Stimulated activated naive CD8-positive, alpha-beta T cell treated with anti-CD3 and anti-CD28 coated beads, Interleukin-15, amount 100 ng/mL, for 72 hours (primary cell): ENCODE results near the gene ARHGAP5.

Experiments used
- ATAC-seq: fragments of 150-1000 bp; cut with Tn5 transposase; 2 replicates; pipeline ENCODE4 v1.10.0; 2021; ENCODE audit warnings: mild to moderate bottlenecking, moderate library complexity
- DNase-seq, 2 donors: peaks; one replicate each; pipeline ENCODE4 v3.0.0; 2021 to 2022
- H3K27ac Mint-ChIP-seq, 2 donors: one replicate each; pipeline ENCODE4 v1.8.0; 2022; ENCODE audit warnings: mild to moderate bottlenecking in 2 of 2, mixed read lengths in 2 of 2, moderate library complexity in 2 of 2
- H3K27me3 Mint-ChIP-seq: one replicate; pipeline ENCODE4 v1.8.0; 2022; ENCODE audit warnings: mixed read lengths
- H3K4me1 Mint-ChIP-seq: one replicate; pipeline ENCODE4 v1.8.0; 2022; ENCODE audit warnings: mild to moderate bottlenecking, mixed read lengths
- H3K4me3 Mint-ChIP-seq, 2 donors: one replicate each; pipeline ENCODE4 v1.8.0; 2022; ENCODE audit warnings: mild to moderate bottlenecking in 2 of 2, mixed read lengths in 2 of 2, moderate library complexity in 1 of 2
- H3K9me3 Mint-ChIP-seq, 2 donors: one replicate each; pipeline ENCODE4 v1.8.0; 2022; ENCODE audit warnings: mixed read lengths in 2 of 2

ARHGAP5 gene

DNA sequence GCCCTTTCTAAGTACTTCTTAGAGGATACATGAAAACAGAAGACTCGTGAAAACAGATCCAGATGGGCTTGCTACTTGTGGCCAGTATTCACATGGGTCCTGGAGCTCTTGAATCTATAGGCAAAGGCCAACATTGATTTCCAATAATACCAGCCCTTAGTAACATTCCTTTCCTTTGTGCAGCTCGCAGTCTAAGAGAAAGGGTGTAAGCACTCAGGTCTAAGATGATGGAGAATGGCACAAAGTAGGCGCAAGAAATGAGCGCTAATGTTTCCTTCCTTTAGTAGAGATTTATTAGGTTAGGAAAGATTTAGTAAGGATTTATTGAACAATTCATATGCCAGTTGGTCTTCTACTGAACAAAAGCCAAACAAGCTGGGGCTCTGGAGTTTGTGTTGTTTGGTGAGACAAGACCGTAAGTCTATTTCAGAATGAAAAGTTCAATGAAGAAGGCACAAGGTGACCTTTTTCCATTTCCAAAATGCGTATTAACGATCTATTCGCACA lies 125.4 kb downstream of the ARHGAP5 start:
- DNase-seq (peak in 1 of 2 donors; percentile 30), ATAC-seq (no peak)
- H3K4me1 Mint-ChIP-seq: peaks cover 36% of the 10 kb centered on the region
- H3K4me3 Mint-ChIP-seq: peak overlapping the region; percentile 86 to 97
- H3K27me3 Mint-ChIP-seq: no peaks in the 10 kb centered on the region
- H3K9me3 Mint-ChIP-seq: no peaks in the 10 kb centered on the region
- H3K27ac Mint-ChIP-seq: peak overlapping the region; percentile 100

DNA sequence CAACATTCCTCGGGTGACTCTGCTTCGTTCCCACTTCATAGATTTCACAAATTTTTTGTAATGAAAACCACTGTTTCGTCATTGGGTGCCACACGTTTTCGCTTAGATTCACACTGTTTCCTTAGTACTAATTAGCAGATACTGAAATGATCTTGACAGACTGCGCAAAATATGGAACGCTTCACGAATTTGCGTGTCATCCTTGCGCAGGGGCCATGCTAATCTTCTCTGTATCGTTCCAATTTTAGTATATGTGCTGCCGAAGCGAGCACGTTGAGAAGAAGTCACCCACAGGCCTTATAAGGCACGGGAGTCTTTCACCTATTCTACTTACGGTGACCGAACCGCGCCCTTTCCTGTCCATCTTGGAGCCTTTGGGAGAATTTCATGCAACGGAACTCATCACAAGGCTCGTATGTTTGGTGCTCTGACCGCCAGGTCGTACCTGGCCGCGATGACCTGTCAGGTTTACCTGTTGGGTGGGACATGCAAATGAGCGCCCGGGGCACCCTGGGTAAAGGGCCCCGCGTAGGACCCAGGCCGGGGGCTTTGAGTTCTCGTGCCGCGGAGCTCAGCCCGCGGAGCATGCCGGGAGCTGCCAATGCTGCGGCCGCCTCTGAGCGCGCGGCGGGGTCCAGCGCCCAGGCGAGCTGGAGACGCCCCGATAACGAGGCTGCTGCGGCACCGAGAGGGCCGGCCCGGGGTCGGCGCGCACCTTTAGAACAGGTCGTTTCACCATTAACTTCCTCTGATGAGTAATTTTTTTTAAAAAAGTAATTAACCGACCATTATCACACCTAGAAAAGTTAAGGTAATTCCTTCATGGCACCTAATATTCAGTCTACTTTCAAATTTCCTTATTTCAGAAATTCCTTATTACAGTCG lies 126.1 kb downstream of the ARHGAP5 start, which contains the start of gene RNU6-8:
Gene RNU6-8, minus strand, starts transcription at position 272 of the 885 bp plus-strand sequence.
- Mint-ChIP-seq H3K4me1 (peaks cover 31% of the 10 kb centered on the region), H3K4me3 (peak within 1 kb of the TSS; percentile 86 to 97), H3K27ac (peak within 1 kb of the TSS; percentile 100), H3K9me3 (no peaks in the 10 kb centered on the region), H3K27me3 (no peaks in the 10 kb centered on the region)
- ATAC-seq: peak; percentile 85
- DNase-seq: peak; percentile 90 to 91

DNA sequence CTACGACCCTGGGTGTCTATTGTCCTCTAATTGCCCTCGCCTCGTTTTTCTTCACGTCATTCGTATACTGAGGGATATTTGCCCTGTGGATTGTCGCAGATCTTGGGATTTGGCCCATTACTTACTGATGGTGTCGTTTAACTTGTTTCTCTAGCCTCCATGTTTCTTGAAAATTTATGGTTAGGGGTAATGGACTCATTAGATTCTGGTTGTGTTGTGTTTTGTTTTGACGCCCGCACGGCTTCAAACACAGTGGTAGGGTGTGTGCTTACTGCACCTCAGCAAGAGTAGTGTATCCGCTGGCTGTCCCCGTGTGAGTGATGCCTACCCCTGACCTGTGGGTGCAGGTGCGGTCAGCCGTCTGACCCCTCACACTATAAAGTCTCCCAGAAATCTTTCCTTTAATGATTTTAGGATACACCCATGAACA lies 126.8 kb downstream of the ARHGAP5 start:
- H3K27ac Mint-ChIP-seq: peak overlapping the region; percentile 97 to 100
- peaks cover 31% of the 10 kb centered on the region for H3K4me1 Mint-ChIP-seq
- H3K27me3 Mint-ChIP-seq: no peaks in the 10 kb centered on the region
- DNase-seq (peak in 1 of 2 donors; percentile 19), ATAC-seq (no peak)
- H3K4me3 Mint-ChIP-seq: peak overlapping the region; percentile 86 to 97
- H3K9me3 Mint-ChIP-seq: no peaks in the 10 kb centered on the region

DNA sequence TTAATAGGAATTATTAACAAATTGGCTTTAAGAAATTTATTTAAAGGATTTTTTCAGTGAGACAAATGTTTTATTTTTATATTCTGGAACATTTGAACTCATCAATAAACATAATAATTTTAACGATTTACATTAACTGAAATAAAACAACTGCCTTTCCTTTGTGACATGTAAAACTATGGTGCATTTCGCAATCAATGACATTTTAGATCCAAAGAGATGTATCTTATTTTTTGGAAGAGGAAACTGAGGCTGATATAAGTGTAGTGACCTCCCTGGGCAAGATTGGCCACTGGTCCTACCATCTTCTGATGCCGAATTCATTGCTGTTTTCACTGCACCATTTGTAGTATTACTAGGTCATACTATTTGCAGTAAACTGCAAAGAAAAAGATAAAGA lies 128.4 kb downstream of the ARHGAP5 start:
- DNase-seq: no peak
- peaks cover 25% of the 10 kb centered on the region for H3K4me1 Mint-ChIP-seq
- no peaks in the 10 kb centered on the region for H3K27me3 Mint-ChIP-seq
- H3K4me3 Mint-ChIP-seq: peak overlapping the region; percentile 19 to 45
- no peak for ATAC-seq
- no peak overlapping the region for H3K27ac Mint-ChIP-seq
- no peaks in the 10 kb centered on the region for H3K9me3 Mint-ChIP-seq

DNA sequence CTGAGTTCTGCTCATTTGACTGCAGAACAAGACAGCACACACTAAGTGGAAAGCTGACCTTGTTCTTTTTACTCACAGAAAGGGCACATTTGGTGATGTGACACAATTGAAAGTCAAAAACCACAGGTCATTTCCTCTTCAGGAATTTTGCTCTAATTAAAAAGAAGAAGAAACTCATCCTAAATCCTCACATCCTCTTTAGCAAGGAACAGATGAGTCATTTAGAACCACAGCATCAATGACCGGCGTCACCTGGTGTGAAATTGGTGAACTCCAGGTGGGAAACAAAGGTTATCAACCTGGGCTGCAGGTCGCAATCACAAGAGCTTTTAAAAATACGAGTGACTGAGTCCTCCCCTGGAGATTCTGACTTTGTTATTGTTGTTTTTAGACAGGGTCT lies 128.9 kb downstream of the ARHGAP5 start:
- Mint-ChIP-seq H3K4me1 (peaks cover 25% of the 10 kb centered on the region), H3K9me3 (no peaks in the 10 kb centered on the region), H3K27ac (no peak overlapping the region), H3K4me3 (peak overlapping the region; percentile 19 to 45), H3K27me3 (no peaks in the 10 kb centered on the region)
- DNase-seq (peak in 1 of 2 donors; percentile 21), ATAC-seq (no peak)

DNA sequence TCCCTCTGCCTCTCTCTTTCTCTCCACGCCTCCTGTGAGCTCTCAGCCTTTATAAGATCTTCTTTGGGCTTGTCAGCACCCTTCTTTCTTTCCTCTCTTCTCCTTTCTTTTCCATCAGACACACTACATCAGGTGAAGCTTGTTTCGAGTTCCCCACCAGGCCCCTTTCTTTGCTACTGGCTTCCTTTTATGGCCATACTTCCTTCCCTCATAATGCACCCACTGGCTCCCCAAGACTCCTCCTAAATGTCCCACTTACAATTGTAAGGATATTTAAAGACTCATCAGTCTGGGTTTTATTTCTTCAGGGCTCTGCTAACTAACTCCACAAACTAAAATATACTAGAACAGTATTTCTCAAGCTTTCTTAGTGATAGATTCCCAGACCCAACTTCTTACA lies 129.4 kb downstream of the ARHGAP5 start:
- Mint-ChIP-seq H3K4me3 (peak overlapping the region in 1 of 2 donors; percentile 32), H3K27ac (no peak overlapping the region), H3K9me3 (no peaks in the 10 kb centered on the region), H3K27me3 (no peaks in the 10 kb centered on the region), H3K4me1 (peaks cover 25% of the 10 kb centered on the region)
- DNase-seq: no peak
- ATAC-seq: no peak

DNA sequence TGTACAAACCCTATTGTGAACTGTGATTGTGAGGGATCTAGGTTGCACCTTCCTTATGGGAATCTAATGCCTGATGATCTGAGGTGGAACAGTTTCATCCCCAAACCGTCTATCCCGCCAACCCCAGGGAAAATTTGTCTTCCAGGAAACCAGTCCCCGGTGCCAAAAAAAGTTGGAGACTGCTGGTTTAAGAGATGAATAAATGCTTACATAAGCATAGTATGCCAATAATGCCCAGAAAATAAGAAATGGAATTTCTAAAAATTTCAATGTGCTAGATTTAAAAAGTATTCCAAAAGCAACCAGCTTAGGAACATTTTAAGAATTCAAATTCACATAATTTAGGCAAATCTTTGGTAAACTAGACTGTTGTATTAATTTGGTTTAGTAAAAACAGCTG lies 131.4 kb downstream of the ARHGAP5 start:
- no peak overlapping the region for H3K4me3 Mint-ChIP-seq
- H3K9me3 Mint-ChIP-seq: no peaks in the 10 kb centered on the region
- peaks cover 25% of the 10 kb centered on the region for H3K4me1 Mint-ChIP-seq
- no peak overlapping the region for H3K27ac Mint-ChIP-seq
- DNase-seq: no peak
- no peak for ATAC-seq
- H3K27me3 Mint-ChIP-seq: no peaks in the 10 kb centered on the region
